ENCODE measurements around the gene THRB.

THRB gene

DNA sequence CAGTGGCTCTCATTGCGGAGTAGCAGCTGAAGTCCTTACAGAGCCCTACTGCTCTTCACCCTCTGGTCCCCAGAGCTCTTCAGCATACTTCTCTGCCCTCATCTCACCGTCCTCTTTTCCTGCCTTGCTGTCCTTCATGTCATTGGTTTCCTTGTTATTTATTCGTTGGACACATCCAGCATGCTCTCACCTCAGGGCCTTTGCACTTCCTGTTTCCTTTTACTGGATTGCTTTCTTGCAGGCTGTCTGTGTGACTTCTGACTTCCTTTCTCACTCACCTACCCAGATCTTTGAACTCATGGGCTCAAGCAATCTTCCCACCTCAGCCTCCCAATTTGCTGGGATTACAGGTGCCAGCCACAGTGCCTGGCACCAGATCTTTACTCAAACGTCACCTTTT, 422.5 kb downstream of the THRB start:
- H3K4me3 ChIP-seq (ENCODE audit: low read length): no peak overlapping the region
- DNase-seq (ENCODE audit: low read depth): no peak
- TF ChIP-seq, protein P1, sequence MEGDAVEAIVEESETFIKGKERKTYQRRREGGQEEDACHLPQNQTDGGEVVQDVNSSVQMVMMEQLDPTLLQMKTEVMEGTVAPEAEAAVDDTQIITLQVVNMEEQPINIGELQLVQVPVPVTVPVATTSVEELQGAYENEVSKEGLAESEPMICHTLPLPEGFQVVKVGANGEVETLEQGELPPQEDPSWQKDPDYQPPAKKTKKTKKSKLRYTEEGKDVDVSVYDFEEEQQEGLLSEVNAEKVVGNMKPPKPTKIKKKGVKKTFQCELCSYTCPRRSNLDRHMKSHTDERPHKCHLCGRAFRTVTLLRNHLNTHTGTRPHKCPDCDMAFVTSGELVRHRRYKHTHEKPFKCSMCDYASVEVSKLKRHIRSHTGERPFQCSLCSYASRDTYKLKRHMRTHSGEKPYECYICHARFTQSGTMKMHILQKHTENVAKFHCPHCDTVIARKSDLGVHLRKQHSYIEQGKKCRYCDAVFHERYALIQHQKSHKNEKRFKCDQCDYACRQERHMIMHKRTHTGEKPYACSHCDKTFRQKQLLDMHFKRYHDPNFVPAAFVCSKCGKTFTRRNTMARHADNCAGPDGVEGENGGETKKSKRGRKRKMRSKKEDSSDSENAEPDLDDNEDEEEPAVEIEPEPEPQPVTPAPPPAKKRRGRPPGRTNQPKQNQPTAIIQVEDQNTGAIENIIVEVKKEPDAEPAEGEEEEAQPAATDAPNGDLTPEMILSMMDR (IDR thresholded peaks at IDR 0.05; ENCODE audit: insufficient read depth, low read depth, low read length, missing control alignments): no peak

DNA sequence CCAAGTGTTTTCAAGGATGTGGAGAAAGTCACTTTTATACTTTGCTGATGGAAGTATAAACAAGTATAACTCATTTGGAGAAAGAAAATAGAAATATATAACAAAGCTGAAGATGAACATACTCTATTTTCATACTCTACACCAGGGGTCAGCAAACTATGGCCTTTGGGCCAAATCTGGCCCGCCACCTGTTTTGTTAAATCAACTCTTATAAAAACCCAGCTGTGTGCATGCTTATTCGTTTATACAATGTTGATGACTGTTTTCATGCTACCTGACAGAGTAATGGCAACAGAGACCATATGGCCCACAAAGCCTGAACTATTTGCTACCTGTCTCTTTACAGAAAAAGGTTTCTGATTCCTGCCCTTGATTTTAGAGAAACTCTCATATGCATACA, 425.6 kb downstream of the THRB start:
- no peak overlapping the region for H3K4me3 ChIP-seq (ENCODE audit: low read length)
- DNase-seq (ENCODE audit: low read depth): no peak
- TF ChIP-seq, protein P1 (IDR thresholded peaks at IDR 0.05; ENCODE audit: insufficient read depth, low read depth, low read length, missing control alignments): peak; percentile 12

DNA sequence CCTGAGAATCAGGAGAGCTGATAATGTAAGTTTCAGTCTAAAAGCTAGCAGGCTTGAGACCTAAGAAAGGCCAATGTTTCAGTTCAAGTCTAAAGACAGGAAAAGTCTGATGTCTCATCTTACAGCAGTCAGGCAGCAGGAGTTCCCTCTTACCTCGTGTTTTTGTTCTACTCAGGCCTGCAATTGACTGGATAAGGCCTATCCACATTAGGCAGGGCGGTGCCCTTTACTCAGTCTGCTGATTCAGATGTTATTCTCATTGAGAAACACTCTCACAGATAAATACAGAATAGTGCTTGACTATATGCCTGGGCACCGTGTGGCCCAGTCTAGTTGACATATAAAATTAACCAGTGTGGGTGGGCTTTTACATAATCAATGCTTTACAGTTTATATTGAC, 427.2 kb downstream of the THRB start:
- DNase-seq (ENCODE audit: low read depth): peak; percentile 83
- TF ChIP-seq, protein P1 (IDR thresholded peaks at IDR 0.05; ENCODE audit: insufficient read depth, low read depth, low read length, missing control alignments): no peak
- H3K4me3 ChIP-seq (ENCODE audit: low read length): no peak overlapping the region
